ENCODE results near the gene ECT2L. TPM values are rescaled to one million over a fixed set of nuclear protein-coding genes. Genes with fewer than 3 reads are reported as not detected.

The ECT2L gene
- total and polyA plus RNA-seq, 2 experiments from 2014 or later, result 0.03 to 0.15 TPM

DNA sequence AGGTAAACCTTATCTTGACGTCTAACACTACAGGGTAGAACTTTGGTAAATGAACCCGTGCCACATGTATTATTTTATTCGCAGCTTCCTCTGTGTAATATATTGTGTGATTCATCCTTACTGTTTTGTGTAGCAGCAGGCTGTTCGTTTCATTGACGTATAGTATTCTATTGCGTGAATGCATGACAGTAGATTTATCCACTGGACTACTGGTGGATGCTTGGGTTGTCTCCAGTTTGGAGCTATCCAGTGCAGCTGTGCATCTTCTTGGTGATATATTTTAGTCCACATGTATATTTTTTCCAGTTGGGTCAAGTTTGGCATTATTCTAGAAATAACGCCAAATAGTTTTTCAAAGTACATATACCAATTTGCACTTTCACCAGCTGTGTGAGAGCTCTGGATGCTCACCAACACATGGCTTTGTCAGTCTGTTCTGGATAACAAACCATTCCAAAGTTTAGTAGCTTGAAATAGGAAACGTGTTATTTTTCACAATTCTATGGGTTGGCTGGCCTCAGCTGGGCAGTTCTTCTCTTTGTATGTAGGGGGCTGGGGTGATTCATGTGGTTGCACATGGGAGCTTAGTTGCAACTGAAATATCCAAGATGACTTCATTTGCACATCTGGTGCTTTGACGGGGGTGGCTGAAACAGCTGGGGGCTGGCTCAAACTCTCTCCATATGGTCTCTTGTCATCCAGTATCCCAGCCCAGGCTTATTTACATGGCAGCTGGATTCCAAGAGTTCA is 9.3 kb downstream of the ECT2L start:
- TF ChIP-seq EZH2 (IDR thresholded peaks at IDR 0.05; ENCODE audit: low read depth, unreplicated experiment) (no peak), ETS1 (IDR thresholded peaks at IDR 0.05) (no peak), POLR2AphosphoS5 (IDR thresholded peaks at IDR 0.05; ENCODE audit: low read depth) (no peak), CREB1 (CRISPR knock-in tag; IDR thresholded peaks at IDR 0.05; ENCODE audit: low read depth) (no peak), JUNB (IDR thresholded peaks at IDR 0.05; ENCODE audit: unreplicated experiment) (no peak), NANOG (IDR thresholded peaks at IDR 0.05; ENCODE audit: borderline replicate concordance) (no peak), STAT1 (IDR thresholded peaks at IDR 0.05; ENCODE audit: unreplicated experiment) (no peak), ZNF462 (CRISPR knock-in tag; IDR thresholded peaks at IDR 0.05) (no peak)
- Histone ChIP-seq H3K36me3 (ENCODE audit: insufficient read depth) (no peaks in the 10 kb centered on the region), H3K27ac (ENCODE audit: low read depth) (no peak overlapping the region), H3K9me2 (ENCODE audit: insufficient read depth) (no peaks in the 10 kb centered on the region), H3K4me1 (ENCODE audit: insufficient read depth) (no peaks in the 10 kb centered on the region), H3K27me3 (ENCODE audit: insufficient read depth) (no peaks in the 10 kb centered on the region), H3K4me2 (no peak overlapping the region), H3F3A (replicated peaks; ENCODE audit: low read depth) (no peaks in the 10 kb centered on the region), H3K4me3 (no peak overlapping the region), H2AFZ (no peak overlapping the region), H3K79me2 (replicated peaks; ENCODE audit: insufficient read depth) (no peaks in the 10 kb centered on the region), H4K20me1 (replicated peaks; ENCODE audit: insufficient read depth) (no peaks in the 10 kb centered on the region)
- Mint-ChIP-seq H3K4me3 (no peak overlapping the region), H3K9me3 (peaks cover 5% of the 10 kb centered on the region; the same call in 2 of the 3 replicates), H3K27ac (no peak overlapping the region), H3K36me3 (ENCODE audit: low read depth) (no peaks in the 10 kb centered on the region; the same call in 2 of the 3 replicates), H3K4me1 (no peaks in the 10 kb centered on the region), H3K27me3 (ENCODE audit: insufficient read depth, low read depth, poor library complexity) (peaks cover 6% of the 10 kb centered on the region)
- DNase-seq (ENCODE audit: low spot score), result no peak
- ATAC-seq, result no peak
